ENCODE measurements around the gene ITGB3.

Gene ITGB3

DNA sequence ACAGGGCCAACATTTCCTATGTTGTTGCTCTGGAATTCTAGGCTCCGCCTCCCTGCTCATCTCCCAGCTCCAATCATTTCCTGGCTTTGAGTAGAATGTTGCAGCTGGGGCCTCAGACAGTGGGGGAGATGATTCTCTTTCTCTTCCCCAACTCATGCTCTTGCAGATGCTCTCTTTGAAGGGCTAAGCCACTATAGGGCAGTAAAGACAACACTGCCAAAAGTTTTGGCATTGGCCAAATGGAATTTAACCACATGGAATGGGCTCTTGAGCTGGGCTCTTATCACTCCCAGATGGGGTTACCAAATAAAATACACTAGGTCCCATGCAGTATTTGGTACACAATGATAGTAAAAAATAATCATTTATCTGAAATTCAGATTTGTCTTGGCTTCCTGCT, 50.6 kb downstream of the ITGB3 start:
- no peak for DNase-seq

DNA sequence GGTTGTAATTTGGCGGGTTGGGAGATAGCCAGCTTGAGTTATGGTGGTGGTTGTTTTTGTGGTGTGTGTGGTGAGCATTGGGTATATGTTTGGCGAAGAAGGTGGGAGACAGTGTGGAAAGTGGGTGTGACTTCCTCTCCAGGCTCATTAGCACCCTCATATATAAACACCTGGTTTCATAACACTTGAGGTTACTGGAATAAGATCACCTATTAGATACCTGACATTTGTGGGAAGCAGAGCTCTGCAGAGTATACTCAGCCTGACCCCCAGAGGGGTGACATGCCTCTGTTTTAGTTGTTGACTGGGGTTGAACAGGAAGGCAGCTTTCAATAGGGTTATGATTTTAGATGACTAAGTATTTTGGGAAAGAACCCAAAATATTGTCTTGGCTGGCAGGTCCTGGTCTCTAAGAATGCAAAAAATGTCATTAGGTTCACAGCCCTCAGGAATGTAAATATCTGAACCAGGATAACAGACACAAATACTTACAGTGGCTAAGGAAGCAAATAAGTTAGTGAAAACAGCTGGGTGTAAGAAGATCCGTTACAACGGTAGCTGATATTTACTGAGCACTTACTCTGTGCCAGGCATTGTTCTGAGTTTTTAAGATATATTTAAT, 51.8 kb downstream of the ITGB3 start:
- no peak for DNase-seq

- no peak for DNase-seq
Measured at GRCh38 chr17:47310186-47310733, 56.6 kb downstream of the ITGB3 start.

DNA sequence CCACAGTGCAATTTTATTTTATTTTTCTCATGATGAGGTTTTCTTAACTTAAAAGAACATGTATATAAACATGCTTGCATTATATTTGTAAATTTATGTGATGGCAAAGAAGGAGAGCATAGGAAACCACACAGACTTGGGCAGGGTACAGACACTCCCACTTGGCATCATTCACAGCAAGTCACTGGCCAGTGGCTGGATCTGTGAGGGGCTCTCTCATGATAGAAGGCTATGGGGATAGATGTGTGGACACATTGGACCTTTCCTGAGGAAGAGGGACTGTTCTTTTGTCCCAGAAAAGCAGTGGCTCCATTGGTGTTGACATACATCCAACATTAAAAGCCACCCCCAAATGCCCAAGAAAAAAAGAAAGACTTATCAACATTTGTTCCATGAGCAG, 57.8 kb downstream of the ITGB3 start:
- DNase-seq, result no peak

DNA sequence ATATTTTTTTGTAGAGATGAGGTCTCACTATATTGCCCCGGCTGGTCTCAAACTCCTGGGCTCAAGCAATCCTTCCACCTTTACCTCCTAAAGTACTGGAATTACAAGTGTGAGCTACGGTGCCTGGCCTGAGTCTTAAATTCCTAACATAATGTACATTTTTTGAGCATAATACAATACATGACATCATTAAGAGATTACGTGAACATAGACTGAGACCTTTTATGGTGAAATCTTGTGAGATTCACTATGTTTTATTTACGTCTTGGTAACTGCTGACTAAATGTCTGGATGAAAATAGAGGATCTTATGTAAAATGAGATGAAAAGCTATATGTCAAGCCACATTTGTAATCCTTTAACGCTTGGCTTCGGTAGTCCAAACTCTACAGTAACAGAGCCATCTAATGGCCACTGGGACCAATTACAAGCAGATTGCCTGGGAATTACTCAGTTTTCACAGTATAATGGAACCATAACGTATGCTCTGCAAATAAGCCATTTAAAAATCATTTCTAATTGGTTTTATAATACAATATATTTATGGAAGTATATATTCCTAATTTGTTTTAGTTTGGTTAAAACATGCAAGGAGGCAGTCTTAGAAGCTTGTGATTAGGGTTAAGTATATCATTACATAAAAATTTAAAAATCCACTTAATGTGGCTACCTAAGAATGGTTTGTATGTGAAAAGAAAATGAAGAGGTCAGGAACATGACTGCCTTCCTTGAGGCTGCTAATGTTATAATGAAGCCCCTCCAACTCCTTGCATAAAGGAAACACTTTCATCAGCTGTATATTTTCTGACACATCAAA, 62.0 kb downstream of the ITGB3 start:
- no peak for DNase-seq

DNA sequence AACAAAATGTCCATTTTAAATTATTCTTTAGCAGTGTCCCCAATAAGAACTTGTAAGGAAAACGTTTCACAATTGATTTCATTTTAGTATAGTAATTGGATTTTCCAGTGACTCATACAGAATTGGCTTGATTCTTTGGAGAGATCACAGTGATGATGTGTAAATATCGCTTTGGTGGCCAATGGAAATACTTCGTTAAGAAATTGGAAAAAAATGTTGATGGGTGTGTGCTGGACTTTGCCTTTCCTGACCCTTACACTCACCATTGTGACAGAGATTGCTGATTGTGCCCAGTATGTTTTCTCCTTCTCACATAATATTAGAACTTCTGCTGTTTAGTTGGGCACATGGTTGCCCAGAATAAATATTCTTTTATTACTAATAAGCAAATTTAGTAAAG, 62.7 kb downstream of the ITGB3 start:
- no peak for DNase-seq

DNA sequence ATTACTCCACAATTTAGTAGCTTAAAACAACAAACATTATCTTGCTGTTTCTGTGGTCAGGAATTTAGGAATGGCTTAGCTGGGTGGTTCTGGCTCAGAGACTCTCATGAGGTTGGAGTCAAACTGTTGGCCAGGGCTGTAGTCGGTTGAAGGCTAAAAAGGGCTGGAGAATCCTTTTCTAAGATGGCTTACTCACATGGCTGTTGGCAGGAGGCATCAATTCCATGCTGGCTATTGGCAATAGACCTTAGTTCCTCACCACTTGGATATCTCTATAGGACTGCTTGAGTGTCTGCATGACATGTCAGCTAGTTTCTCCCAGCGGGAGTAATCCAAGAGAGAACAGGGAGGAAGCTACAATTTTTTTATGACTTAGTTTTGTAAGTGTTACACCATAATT, 63.5 kb downstream of the ITGB3 start:
- no peak for DNase-seq

DNA sequence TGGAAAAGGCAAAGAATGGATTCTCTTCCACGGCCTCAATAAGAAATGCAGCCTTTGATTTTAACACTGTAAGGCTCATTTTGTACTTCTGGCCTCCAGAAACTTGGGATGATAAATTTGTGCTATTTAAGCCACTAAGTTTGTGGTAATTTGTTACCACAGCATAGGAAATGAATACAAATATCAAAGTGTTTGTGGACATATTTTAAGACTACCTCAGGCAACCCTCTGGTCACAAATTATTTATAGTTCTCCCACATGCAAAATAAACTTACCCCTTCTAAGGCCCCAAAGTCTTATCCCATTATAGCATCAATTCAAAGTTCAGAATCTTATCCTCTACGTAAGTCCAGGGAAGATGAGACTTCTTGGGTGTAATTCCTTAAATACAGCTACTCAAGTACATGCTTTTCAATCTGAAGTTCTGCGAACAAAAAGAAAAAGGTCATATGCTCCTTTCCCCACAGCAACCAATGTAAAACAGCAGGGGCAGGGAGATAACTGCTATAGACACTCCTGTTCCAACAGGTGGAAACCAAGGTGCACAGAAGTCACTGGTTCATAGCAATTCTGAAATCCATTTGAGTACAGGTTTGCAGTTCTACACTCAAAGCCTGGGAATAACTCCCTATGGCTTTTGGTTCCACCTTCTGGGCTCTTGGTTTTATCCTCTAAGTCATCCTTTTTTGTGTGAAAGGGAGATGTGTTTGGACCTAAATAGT, 64.7 kb downstream of the ITGB3 start:
- DNase-seq, result no peak

DNA sequence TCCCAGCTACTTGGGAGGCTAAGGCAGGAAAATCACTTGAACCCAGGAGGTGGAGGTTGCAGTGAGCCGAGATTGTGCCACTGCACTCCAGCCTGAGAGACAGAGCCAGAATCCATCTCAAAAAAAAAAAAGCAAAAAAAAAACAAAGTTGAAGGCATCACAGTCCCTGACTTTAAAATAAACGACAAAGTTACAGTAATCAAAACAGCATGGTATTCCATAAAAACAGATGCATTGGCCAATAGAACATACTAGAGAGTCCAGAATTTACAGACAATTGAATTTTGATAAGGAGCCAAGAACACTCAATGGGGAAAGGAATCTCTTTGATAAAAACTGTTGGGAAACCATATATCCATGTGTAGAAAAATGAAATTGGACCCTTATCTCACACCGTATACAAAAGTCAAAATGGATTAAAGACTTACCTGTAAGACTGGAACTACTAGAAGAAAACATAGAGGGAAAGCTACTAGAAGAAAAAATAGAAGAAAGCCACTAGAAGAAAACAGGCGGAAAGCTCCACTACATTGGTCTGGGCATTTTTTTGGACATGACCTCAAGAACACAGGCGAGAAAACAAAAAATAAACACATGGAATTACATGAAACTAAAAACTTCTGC, 67.4 kb downstream of the ITGB3 start:
- no peak for DNase-seq

DNA sequence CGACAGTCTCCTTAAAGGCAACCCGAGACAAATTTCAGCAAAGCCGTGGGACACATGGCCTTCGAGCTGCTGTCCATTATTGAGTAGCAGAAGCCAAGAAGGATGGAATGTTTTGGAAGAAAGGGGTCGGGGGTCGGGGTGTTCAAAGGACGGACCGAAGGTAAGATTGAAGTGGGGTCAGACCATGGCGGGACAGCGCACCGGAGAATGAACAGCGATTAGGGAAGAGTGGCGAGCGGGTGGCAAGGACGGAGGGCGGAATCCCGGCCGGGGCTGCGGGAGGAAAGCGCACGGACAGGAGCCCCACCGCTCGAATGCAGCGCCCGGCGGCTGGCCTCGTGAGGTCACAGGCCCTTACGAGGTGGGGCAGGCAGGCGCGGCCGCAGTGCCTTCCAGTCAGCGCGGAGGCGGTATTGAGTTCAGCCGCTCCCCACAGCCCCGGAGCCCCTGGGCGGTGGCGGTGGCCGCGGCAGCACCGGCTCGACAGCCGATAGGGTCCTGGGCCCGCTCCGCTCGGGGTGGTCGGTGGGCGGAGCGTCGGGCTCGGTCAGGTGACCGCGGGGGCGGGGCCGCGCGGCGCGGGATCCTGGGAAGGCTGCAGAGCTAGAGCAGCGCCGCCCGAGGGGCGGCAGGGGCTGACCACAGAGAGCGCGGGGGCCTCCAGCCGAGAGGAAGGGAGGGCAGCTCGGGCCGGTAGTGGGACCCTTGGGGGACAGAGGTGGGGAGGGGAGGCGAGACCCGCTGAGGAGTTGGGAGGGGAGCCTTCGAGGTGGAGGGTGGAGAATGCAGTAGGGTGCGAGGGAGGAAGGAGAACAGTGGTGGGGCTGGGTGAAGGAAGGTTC, 70.0 kb downstream of the ITGB3 start, which contains the start of gene EFCAB13:
EFCAB13 (plus strand) TSS at position 574 of the 842 bp plus-strand sequence. CDS start 4,399 bp downstream, outside the sequence.
- DNase-seq, result peak; percentile 90

DNA sequence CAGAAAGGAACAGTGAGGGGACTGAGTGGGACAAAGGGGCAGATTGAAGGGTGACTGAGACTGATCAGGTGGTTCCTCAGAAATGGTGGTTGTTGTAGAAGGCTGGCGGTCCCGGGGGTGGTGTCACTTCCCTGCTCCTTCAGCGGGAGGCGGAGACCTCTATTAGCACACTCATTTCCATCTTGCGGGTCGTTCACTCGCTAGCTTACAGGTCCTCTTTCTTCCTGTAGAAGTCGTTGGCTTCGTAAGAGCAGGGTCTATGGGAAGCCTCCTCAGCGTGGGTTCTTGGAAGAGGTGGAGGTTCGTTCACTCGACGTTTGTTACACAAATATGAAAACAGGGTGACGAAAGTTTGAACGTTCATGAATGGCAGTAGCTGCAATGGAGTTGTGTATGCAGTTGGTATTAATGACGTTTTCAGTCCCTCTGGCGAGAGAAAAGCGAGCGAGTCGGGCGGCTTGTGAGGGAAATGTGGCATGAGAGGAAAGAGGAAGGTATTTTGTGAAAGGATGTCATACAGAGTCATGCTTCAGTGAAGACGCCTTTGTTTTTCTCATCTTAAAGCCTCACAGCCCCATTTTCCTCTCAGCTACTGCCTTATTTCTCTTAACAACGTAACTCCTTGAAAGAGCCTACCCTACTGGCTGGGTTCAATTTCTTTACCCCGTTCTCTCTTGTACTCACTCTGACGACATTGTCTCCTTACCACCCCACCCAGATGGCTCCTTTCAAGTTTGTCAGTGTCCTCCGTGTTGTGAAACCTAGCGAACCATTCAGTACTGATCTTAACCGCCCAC, 70.8 kb downstream of the ITGB3 start:
- DNase-seq, result no peak

GRCh38 chr17:47325176-47325575, 71.5 kb downstream of the ITGB3 start:
- no peak for DNase-seq

DNA sequence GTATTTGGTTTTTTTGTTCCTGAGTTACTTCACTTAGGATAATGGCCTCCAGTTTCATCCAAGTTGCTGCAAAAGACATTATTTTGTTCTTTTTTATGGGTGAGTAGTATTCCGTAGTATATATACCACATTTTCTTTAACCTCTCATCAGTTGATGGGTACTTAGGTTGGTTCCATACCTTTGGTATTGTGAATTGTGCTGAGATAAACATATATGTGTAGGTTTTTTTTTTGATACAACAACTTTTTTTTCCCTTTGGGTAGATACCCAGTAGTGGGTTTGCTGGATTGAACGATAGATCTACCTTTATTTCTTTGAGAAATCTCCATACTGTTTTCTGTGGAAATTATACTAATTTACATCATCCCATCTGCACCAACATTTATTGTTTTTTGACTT, 76.9 kb downstream of the ITGB3 start:
- DNase-seq, result no peak

- no peak for DNase-seq
Measured at GRCh38 chr17:47332287-47332686, 78.7 kb downstream of the ITGB3 start.

DNA sequence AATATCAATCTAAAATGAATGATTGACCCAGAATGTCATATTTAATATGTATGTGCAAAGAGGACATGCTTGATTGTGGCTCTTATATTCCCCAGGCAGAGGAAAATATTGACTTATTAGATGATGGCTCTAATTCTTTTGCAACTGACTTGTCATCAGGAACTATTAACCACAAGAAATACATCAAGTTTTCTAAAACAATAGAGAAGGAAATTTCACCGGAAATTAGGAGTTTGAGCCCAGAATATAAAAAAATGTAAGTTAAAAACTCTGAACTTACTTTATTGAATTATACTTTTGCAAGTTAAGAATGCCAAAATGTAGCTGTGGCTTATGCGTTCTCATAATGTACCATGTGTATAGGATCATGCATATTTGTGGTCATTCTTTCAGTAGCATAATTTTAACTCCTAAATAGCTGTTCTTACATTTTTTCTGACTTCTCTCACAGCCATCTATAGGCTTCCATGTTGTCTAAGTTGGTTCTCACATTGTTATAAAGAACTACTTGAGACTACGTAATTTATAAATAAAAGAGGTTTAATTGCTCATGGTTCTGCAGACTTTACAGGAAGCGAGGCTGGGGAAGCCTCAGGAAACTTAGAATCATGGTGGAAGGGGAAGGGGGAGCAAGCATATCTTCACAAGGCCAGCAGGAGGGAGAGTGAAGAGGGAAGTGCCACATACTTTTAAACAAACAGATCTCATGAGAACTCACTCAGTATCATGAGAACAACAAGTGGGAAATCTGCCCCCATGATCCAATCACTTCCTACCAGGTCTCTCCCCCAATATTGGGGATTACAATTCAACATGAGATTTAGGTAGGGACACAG, 81.7 kb downstream of the ITGB3 start:
- DNase-seq, result no peak

DNA sequence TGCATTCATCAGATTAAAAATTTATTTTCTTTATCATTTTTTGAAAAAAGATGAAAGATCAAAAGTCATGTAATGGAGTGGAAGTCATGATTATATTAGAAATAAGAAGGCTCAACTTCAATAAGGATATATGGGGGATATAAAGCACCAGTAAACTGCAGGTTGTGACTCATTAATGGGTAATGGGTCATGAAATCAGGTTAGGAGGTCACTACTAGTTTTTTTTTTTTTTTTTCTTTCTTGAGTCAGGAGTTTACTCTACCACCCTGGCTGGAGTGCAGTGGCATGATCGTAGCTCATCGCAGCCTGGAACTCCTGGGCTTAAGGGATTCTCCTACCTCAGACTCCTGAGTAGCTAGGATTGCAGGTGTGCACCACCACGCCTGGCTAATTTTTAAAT, 84.4 kb downstream of the ITGB3 start:
- no peak for DNase-seq

GRCh38 chr17:47352848-47353247, 99.2 kb downstream of the ITGB3 start:
- no peak for DNase-seq

DNA sequence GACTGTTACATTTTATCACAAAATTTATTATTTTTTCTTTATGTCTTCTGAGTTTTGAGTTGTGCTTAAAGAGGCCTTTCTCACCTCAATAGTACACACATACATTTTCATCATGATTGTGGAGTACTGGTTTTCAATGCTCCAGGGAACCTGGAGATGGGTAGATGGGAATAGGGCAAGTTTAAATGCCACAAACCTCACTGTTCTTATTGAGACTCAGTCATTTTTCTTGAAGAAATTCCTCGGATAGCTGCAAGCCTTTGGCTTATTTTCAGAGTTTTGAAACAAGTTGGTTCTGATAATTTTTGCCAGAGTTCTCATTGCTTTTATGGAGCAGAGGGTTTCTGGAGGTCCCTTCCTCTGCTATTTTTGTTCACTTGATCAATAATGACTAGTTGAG, 105.0 kb downstream of the ITGB3 start:
- no peak for DNase-seq

Data from activated CD8-positive, alpha-beta memory T cell treated with anti-CD3 and anti-CD28 coated beads for 24 hours (primary cell).